OCI-LY7 (cell line): Measurements from ENCODE around the gene GRWD1.

Experiments used
- CTCF ChIP-seq: fragments of 200-600 bp; sonication (generic); conservative IDR thresholded peaks from 2 replicates; pipeline ENCODE4 v1.5.1; 2014; ENCODE audit warnings: mild to moderate bottlenecking, antibody characterized with exemption, low read length, moderate library complexity, mixed read lengths
- EZH2phosphoT487 ChIP-seq: fragments of 200-600 bp; sonication (generic); IDR thresholded peaks from 2 replicates; pipeline ENCODE4 v1.6.1; 2018; ENCODE audit warnings: low read depth, borderline replicate concordance, mild to moderate bottlenecking, mixed run types, antibody characterized with exemption, low read length, moderate library complexity, mixed read lengths

- TF ChIP-seq CTCF (no peak), EZH2phosphoT487 (no peak)
Observed at GRCh38 chr19:48397263-48398101, 48.3 kb upstream of the GRWD1 start.
